ENCODE measurements around the gene SENP1.

Gene SENP1

DNA sequence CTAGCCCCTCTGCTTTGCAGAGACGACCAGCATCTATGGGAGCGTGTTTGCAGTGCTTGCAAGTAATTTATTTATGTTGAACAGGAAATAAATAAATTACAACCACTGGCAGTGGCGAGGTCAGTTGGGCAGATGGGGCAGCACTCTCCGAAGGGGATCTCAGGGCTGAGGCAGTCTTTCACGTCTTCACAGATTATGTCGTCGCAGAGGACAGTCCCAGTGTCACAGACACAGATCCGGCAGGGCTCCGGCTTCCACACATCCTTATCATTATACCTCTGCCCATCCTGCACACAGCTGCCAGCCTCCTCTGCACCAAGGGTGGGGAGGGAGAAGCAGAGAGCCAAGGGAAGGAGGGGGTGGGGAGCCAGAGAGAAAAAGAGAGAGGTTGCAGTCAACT lies 106.1 kb downstream of the SENP1 start:
- DNase-seq (ENCODE audit: low read depth) = no peak

DNA sequence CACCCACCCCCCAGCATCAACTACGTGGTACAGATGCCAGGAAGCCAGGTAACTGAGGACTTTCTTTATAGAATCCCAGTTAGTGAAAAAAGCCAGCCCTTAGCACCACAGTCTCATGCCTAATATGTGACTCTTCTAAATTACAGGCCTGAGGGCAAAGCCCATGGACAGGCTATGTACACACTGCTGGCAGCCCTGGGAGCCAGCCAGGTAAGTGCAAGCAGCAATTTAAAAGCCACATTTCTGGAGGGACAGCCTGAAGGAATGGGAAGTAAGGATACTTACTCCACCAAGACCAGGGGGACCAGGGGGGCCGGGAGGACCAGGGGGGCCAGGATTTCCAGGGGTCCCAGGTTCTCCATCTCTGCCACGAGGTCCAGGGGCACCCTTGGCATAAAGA lies 108.6 kb downstream of the SENP1 start:
- no peak for DNase-seq (ENCODE audit: low read depth)

DNA sequence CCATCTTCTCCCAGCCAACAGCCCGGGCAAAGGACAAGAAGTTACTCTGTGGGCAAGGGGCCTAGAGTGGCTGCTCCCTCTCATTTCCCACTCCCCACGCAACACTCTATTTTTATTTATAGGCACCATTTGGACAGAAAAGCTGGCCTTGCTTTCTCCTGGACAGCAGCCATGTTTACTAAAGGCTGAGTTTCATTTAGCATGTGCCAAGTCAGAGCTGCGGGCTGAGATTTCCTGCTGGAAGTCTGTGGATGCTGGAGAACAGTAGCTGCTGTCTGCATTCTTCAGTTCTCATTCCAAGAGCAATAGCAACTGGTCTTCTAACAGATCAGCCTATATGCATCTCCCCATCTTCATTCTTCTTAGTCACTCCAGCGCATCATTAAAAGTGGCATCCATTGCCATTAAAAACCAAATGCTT lies 109.9 kb downstream of the SENP1 start:
- no peak for DNase-seq (ENCODE audit: low read depth)

DNA sequence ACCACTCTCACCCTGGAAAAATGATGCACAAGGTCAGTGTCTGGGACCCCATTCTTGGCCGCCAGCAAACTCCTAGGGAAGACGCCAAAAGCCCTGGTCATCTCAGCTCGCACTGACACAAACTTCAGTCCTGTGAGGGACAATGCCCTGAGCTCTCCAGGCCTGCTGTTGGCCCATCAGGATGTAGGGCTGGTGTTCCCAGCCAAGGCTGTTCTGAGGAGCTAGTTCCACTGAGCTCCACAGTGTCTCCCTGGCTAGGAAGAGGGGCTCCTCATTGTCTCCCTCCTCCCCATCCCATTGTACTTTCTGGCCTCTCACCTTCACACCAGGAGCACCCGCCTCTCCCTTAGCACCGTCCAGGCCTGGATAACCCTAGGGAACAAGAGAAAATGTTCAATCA lies 112.4 kb downstream of the SENP1 start:
- no peak for DNase-seq (ENCODE audit: low read depth)

All from stimulated activated CD8-positive, alpha-beta memory T cell treated with anti-CD3 and anti-CD28 coated beads, Interleukin-12 subunit alpha, Interleukin-12 subunit beta, amount 100 ng/mL, for 1 hour (primary cell).